Keratinocyte (primary cell): ENCODE results near the gene WDR27. TPM values are rescaled to one million over a fixed set of nuclear protein-coding genes. Genes with fewer than 3 reads are reported as not detected.
"Not testable (repeated sequence)": the region's sequence is repeated elsewhere in the genome, so short reads cannot be mapped to it uniquely, and the experiment has no call there.

ENCODE experiments used
- DNase-seq: peaks from one replicate; pipeline ENCODE4 v3.0.0-alpha.2; 2011; ENCODE audit warnings: low read depth, missing footprints, low spot score
- FAIRE-seq: peaks from 2 replicates; lab custom pipeline; 2011; peaks lifted over from hg19 to GRCh38; lab: Jason Lieb, UNC
- H2AFZ ChIP-seq: 2 replicates; pipeline ENCODE4 v1.6.0; 2012; ENCODE audit warnings: low read length, control low read depth, inconsistent platforms; ENCODE audit not compliant: control insufficient read depth
- H3K27ac ChIP-seq: 2 replicates; pipeline ENCODE4 v1.5.1; 2011; ENCODE audit warnings: low read length; ENCODE audit not compliant: control insufficient read depth, insufficient read depth
- H3K27me3 ChIP-seq: 3 replicates; pipeline ENCODE4 v1.6.0; 2011; ENCODE audit warnings: low read length; ENCODE audit not compliant: control insufficient read depth, insufficient read depth; ENCODE audit errors: extremely low read depth
- H3K36me3 ChIP-seq, 2 experiments: 2 replicates in 1 of 2; 3 replicates in 1 of 2; pipeline ENCODE4 v1.5.1; 2011; ENCODE audit warnings: low read length in 2 of 2, mild to moderate bottlenecking in 1 of 2; ENCODE audit not compliant: control insufficient read depth in 2 of 2, insufficient read depth in 2 of 2; ENCODE audit errors: extremely low read depth in 1 of 2
- H3K4me1 ChIP-seq: 3 replicates; pipeline ENCODE4 v1.5.1; 2011; ENCODE audit warnings: low read length; ENCODE audit not compliant: control insufficient read depth, insufficient read depth; ENCODE audit errors: extremely low read depth
- H3K4me2 ChIP-seq: 3 replicates; pipeline ENCODE4 v1.6.0; 2011; ENCODE audit warnings: low read depth, low read length; ENCODE audit not compliant: control insufficient read depth, insufficient read depth; ENCODE audit errors: extremely low read depth
- H3K4me3 ChIP-seq, 3 experiments: fragments of 200-600 bp in 1 of 3; sonication (generic) in 1 of 3; 2 replicates in 2 of 3; 3 replicates in 1 of 3; pipeline ENCODE4 v1.5.1; 2011 to 2016; ENCODE audit warnings: low read length in 3 of 3, mild to moderate bottlenecking in 3 of 3, control low read depth in 2 of 3, inconsistent platforms in 1 of 3, low read depth in 1 of 3, mixed read lengths in 1 of 3, mixed run types in 1 of 3, moderate library complexity in 1 of 3; ENCODE audit not compliant: control insufficient read depth in 2 of 3, insufficient read depth in 2 of 3; ENCODE audit errors: extremely low read depth in 1 of 3
- H3K79me2 ChIP-seq: 2 replicates; pipeline ENCODE4 v1.6.0; 2012; ENCODE audit warnings: low read length; ENCODE audit not compliant: control insufficient read depth, insufficient read depth
- H3K9ac ChIP-seq: 3 replicates; pipeline ENCODE4 v1.6.0; 2011; ENCODE audit warnings: low read length; ENCODE audit not compliant: control insufficient read depth, insufficient read depth; ENCODE audit errors: extremely low read depth
- H3K9me1 ChIP-seq: 3 replicates; pipeline ENCODE4 v1.6.0; 2011; ENCODE audit warnings: low read length; ENCODE audit not compliant: control insufficient read depth, insufficient read depth; ENCODE audit errors: extremely low read depth
- H3K9me3 ChIP-seq: 2 replicates; pipeline ENCODE4 v1.5.1; 2012; ENCODE audit warnings: low read depth, low read length; ENCODE audit not compliant: control insufficient read depth
- H4K20me1 ChIP-seq: 3 replicates; pipeline ENCODE4 v1.6.0; 2011; ENCODE audit warnings: low read length; ENCODE audit not compliant: control insufficient read depth, insufficient read depth; ENCODE audit errors: extremely low read depth
- EZH2 ChIP-seq: IDR thresholded peaks from one replicate; pipeline ENCODE4 v1.6.1; 2012; ENCODE audit warnings: inconsistent platforms, mild to moderate bottlenecking, low read length, moderate library complexity
- dilution Hi-C: fragments of 300-500 bp; cut with MboI; formaldehyde crosslinking; loops from one replicate; pipeline ENCODE4 v1.7.0; 2020; ENCODE audit warnings: low sequenced_read_pairs; ENCODE audit not compliant: extremely low pct_ligation_motif_present
- polyA plus RNA-seq, 5 experiments: library from polyadenylated mRNA; depleted of rRNA in 3 of 5; stranded (reverse) in 3 of 5; stranded (forward) in 1 of 5; unstranded in 1 of 5; fragments of >200 nt; gene quantifications; 1 replicate in 1 of 5; 2 replicates in 3 of 5; 3 replicates in 1 of 5; pipeline versions ENCODE4 v1.2.1 to v1.2.3, GENCODE V29; 2011 to 2012; ENCODE audit warnings: missing spikeins in 2 of 5, low read depth in 1 of 5, low replicate concordance in 1 of 5
- TF ChIP-seq, protein P1 (sequence below), 3 experiments: IDR thresholded peaks in 1 of 3; conservative IDR thresholded peaks in 1 of 3; optimal IDR thresholded peaks in 1 of 3; 2 replicates in 2 of 3; 3 replicates in 1 of 3; pipeline versions ENCODE3 to v1.5.1; 2011; ENCODE audit warnings: low read length in 3 of 3, mild to moderate bottlenecking in 3 of 3, moderate library complexity in 2 of 3, control low read depth in 1 of 3, inconsistent platforms in 1 of 3; ENCODE audit not compliant: insufficient read depth in 2 of 3; ENCODE audit errors: extremely low read depth in 1 of 3

Gene WDR27
- polyA plus RNA-seq, 1 donor (not counting 4 experiments of a cell fraction or from before 2014, with no cell fraction given), result 17.8 TPM

DNA sequence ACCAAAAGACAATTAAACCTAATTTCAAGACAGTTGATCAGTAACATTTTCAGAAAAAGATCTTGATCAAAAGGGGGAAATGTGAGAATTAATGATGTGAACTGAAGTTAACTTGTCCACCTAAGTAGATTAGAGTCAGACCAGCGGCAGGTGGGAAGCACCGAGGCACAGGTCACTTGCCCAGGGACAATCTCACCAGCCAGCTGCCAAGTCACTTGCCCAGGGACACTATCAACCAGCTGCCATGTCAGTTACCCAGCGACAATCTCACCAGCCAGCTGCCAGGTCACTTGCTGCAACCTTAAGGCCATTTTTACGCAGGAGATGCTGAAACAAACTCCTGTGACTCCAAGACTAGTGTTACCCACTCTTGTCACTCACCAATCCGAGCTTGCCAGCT, 260.5 kb downstream of the WDR27 start:
- H3K4me1 ChIP-seq, result no peaks in the 10 kb centered on the region
- H3K27me3 ChIP-seq, result no peaks in the 10 kb centered on the region
- H3K79me2 ChIP-seq, result no peaks in the 10 kb centered on the region
- no peak overlapping the region for H3K4me2 ChIP-seq
- H3K4me3 ChIP-seq, result no peak overlapping the region
- FAIRE-seq, result no peak
- dilution Hi-C loops, result no loop called here
- TF ChIP-seq EZH2, result no peak
- TF ChIP-seq, protein P1, sequence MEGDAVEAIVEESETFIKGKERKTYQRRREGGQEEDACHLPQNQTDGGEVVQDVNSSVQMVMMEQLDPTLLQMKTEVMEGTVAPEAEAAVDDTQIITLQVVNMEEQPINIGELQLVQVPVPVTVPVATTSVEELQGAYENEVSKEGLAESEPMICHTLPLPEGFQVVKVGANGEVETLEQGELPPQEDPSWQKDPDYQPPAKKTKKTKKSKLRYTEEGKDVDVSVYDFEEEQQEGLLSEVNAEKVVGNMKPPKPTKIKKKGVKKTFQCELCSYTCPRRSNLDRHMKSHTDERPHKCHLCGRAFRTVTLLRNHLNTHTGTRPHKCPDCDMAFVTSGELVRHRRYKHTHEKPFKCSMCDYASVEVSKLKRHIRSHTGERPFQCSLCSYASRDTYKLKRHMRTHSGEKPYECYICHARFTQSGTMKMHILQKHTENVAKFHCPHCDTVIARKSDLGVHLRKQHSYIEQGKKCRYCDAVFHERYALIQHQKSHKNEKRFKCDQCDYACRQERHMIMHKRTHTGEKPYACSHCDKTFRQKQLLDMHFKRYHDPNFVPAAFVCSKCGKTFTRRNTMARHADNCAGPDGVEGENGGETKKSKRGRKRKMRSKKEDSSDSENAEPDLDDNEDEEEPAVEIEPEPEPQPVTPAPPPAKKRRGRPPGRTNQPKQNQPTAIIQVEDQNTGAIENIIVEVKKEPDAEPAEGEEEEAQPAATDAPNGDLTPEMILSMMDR (optimal IDR thresholded peaks at IDR 0.05 in 1 of 3, IDR thresholded peaks at IDR 0.05 in 1 of 3, conservative IDR thresholded peaks at IDR 0.05 in 1 of 3; ENCODE audit: extremely low read depth in 1 of 3, insufficient read depth in 2 of 3, low read length in 3 of 3), result no peak
- no peaks in the 10 kb centered on the region for H3K9me3 ChIP-seq
- no peak overlapping the region for H3K27ac ChIP-seq
- H3K9ac ChIP-seq, result no peak overlapping the region
- H3K9me1 ChIP-seq, result no peaks in the 10 kb centered on the region
- H4K20me1 ChIP-seq, result no peaks in the 10 kb centered on the region
- DNase-seq, result no peak
- no peak overlapping the region for H2AFZ ChIP-seq
- no peaks in the 10 kb centered on the region for H3K36me3 ChIP-seq

DNA sequence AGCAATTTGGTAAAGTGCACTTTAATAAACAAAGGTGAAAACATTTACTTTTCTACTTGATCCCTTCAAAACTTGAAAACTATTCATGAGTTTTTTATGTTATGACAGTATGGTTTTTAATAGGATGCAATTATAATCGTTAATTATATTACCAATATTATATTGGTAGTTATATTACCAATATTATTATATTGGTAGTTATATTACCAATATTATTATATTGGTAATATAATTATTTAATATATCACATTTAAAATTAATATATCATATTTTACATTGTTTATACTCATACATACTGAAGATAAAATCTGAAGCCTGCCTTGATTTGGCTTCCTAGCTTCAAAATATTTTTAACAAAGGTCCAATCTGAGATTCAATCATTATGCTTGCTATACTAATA, 262.1 kb downstream of the WDR27 start:
- no peak for FAIRE-seq
- DNase-seq, result no peak
- Histone ChIP-seq H4K20me1 (no peaks in the 10 kb centered on the region), H3K79me2 (no peaks in the 10 kb centered on the region), H3K36me3 (no peaks in the 10 kb centered on the region), H3K4me1 (no peaks in the 10 kb centered on the region), H3K9me1 (no peaks in the 10 kb centered on the region), H3K4me2 (no peak overlapping the region), H3K9me3 (peaks cover 2% of the 10 kb centered on the region), H3K9ac (no peak overlapping the region), H2AFZ (no peak overlapping the region), H3K27me3 (no peaks in the 10 kb centered on the region), H3K27ac (no peak overlapping the region), H3K4me3 (no peak overlapping the region)
- dilution Hi-C loops, result no loop called here
- no peak for TF ChIP-seq EZH2
- TF ChIP-seq, protein P1 (optimal IDR thresholded peaks at IDR 0.05 in 1 of 3, IDR thresholded peaks at IDR 0.05 in 1 of 3, conservative IDR thresholded peaks at IDR 0.05 in 1 of 3; ENCODE audit: extremely low read depth in 1 of 3, insufficient read depth in 2 of 3, low read length in 3 of 3), result no peak

DNA sequence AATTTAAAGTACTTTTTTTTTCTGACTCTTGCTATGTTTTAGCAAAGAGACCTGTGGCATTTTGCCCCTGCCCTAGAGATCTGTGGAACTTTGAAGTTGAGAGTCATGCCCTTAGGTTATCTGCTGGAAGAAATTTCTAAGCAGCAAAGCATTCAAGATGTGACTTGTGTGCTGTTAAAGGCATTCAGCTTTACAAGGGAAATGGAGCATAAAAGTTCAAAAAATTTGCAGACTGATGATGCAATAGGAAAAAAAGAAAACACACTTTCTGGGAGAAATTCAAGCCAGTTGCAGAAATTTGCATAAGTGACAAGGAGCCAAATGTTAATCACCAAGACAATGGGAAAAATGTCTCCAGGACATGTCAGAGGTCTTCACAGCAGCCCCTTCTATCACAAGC, 267.3 kb downstream of the WDR27 start:
- H3K27ac ChIP-seq, H3K27me3 ChIP-seq, H3K79me2 ChIP-seq, H4K20me1 ChIP-seq, dilution Hi-C loops, H3K4me1 ChIP-seq, H3K9me3 ChIP-seq, H2AFZ ChIP-seq, H3K9ac ChIP-seq, H3K9me1 ChIP-seq, H3K36me3 ChIP-seq, FAIRE-seq, H3K4me2 ChIP-seq, H3K4me3 ChIP-seq, DNase-seq: not testable (repeated sequence)
